ENCODE data around the gene ZNF688. TPM values are rescaled to one million over a fixed set of nuclear protein-coding genes. Genes with fewer than 3 reads are reported as not detected.

The ZNF688 gene
- total and polyA plus RNA-seq, 2 of the 13 experiments (the other 11 are each of a cell fraction or from before 2014, with no cell fraction given) = 2.4 to 5.4 TPM

DNA sequence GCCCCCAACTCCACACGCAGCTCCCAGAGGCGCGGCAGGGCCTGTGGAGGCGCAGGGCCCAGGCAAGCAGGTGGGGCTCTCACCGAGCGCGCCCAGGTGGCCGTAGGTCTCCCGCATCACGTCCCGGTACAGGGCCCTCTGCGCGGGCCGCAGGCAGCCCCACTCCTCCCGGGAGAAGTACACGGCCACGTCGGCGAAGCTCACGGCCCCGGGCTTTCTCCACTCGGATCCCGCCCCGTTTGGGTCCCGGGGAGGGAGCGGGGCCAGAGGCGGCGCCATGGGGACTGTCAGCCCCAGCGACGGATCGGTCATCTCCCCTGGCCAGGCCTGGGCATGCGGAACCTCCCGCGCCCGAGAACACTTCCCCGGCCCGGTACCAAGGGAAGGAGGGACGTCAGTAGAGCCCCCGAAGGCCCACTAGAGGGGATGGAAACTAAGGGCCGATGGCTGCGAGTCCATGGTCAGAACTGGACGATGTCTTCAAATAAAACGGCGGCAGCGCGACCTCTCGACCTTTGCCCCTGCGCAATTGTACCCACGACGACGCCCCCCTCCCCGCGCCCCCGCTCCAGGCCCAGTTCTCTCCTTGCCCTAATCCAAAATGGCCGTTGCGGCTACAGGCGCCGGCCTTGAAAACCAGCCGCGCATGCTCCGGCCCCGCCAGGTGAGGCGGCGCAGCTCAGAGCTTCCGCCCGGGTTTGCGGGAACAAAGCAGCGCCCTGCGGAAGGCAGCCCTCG is 37.0 kb downstream of the ZNF688 start, which contains the start of gene ZNF747 (continued):
- TF ChIP-seq, protein P1, sequence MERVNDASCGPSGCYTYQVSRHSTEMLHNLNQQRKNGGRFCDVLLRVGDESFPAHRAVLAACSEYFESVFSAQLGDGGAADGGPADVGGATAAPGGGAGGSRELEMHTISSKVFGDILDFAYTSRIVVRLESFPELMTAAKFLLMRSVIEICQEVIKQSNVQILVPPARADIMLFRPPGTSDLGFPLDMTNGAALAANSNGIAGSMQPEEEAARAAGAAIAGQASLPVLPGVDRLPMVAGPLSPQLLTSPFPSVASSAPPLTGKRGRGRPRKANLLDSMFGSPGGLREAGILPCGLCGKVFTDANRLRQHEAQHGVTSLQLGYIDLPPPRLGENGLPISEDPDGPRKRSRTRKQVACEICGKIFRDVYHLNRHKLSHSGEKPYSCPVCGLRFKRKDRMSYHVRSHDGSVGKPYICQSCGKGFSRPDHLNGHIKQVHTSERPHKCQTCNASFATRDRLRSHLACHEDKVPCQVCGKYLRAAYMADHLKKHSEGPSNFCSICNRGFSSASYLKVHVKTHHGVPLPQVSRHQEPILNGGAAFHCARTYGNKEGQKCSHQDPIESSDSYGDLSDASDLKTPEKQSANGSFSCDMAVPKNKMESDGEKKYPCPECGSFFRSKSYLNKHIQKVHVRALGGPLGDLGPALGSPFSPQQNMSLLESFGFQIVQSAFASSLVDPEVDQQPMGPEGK (CRISPR knock-in tag; IDR thresholded peaks at IDR 0.05) = peak; percentile 97
- peak; percentile 80 for TF ChIP-seq MAX (IDR thresholded peaks at IDR 0.05)
- peak; percentile 47 for TF ChIP-seq CTCF (CRISPR knock-in tag; IDR thresholded peaks at IDR 0.05)
- peak; percentile 98 for TF ChIP-seq ELF1 (CRISPR knock-in tag; IDR thresholded peaks at IDR 0.05)
- peak; percentile 87 for TF ChIP-seq DZIP1 (CRISPR knock-in tag; IDR thresholded peaks at IDR 0.05)
- TF ChIP-seq JDP2 (CRISPR knock-in tag; IDR thresholded peaks at IDR 0.05; ENCODE audit: borderline replicate concordance) = no peak
- TF ChIP-seq RBM39 (IDR thresholded peaks at IDR 0.05; ENCODE audit: low read depth, low read length, poor library complexity, severe bottlenecking) = peak; percentile 86
- no peak for TF ChIP-seq ZNF207 (IDR thresholded peaks at IDR 0.05; ENCODE audit: borderline replicate concordance)
- TF ChIP-seq ZNF572 (CRISPR knock-in tag; IDR thresholded peaks at IDR 0.05) = peak; percentile 73; the same call in 1 of the 2 replicates
- TF ChIP-seq KLF13 (CRISPR knock-in tag; IDR thresholded peaks at IDR 0.05) = no peak
- peak; percentile 100 for TF ChIP-seq ZHX2 (IDR thresholded peaks at IDR 0.05; ENCODE audit: low read depth)
- peak; percentile 83; the same call in 1 of the 2 replicates for TF ChIP-seq ZHX2 (CRISPR knock-in tag; IDR thresholded peaks at IDR 0.05; ENCODE audit: borderline replicate concordance)
- TF ChIP-seq FOXP1 (IDR thresholded peaks at IDR 0.05) = no peak
- no peak; the same call in 1 of the 2 replicates for TF ChIP-seq FOXP1 (CRISPR knock-in tag; IDR thresholded peaks at IDR 0.05)
- TF ChIP-seq ZNF549 (CRISPR knock-in tag; IDR thresholded peaks at IDR 0.05) = no peak

Data from HepG2 (cell line).